A549 (cell line): ENCODE data around the gene ST3GAL6. TPM values are rescaled to one million over a fixed set of nuclear protein-coding genes. Genes with fewer than 3 reads are reported as not detected.

Experiments
- ATAC-seq, 2 experiments: fragments of 200-7000 bp in 1 of 2; fragments of >200 bp in 1 of 2; cut with Nextera tagmentation in 1 of 2; cut with Tn5 transposase in 1 of 2; 3 replicates each; pipeline versions ENCODE4 v1.8.0 to v1.9.1; 2018 to 2020; ENCODE audit warnings: mild to moderate bottlenecking in 1 of 2, moderate library complexity in 1 of 2
- CTCF ChIA-PET: fragments of 300-600 bp; sonication (Branson Sonifier 250); formaldehyde crosslinking; extraction: SDS; loops from one replicate; lab custom pipeline; 2021; ENCODE audit warnings: antibody characterized with exemption, inconsistent platforms; lab: Yijun Ruan, JAX
- POLR2A ChIA-PET: fragments of 350-600 bp; formaldehyde crosslinking; extraction: SDS; loops from one replicate; lab custom pipeline; 2021; ENCODE audit warnings: antibody characterized with exemption, inconsistent platforms; lab: Yijun Ruan, JAX
- DNase-seq, 2 experiments: peaks; one replicate each; pipeline versions ENCODE4 v3.0.0 to v3.0.0-alpha.2; 2011 to 2016; ENCODE audit warnings: low read depth in 1 of 2, low spot score in 1 of 2
- FAIRE-seq: peaks from 2 replicates; lab custom pipeline; 2011; peaks lifted over from hg19 to GRCh38; lab: Jason Lieb, UNC
- H3K27ac ChIP-seq, 2 experiments: fragments of >200 bp; sonication (Bioruptor Twin); formaldehyde crosslinking; 3 replicates each; pipeline ENCODE4 v1.5.1; 2016 to 2017
- H3K4me1 ChIP-seq: fragments of >200 bp; sonication (Bioruptor Twin); formaldehyde crosslinking; 3 replicates; pipeline ENCODE4 v1.6.1; 2016
- H3K4me2 ChIP-seq: fragments of >200 bp; sonication (Bioruptor Twin); formaldehyde crosslinking; 3 replicates; pipeline ENCODE4 v1.6.1; 2016
- H3K4me3 ChIP-seq: fragments of >200 bp; sonication (Bioruptor Twin); formaldehyde crosslinking; 3 replicates; pipeline ENCODE4 v1.5.1; 2016
- H3K9me3 ChIP-seq: fragments of >200 bp; sonication (Bioruptor Twin); formaldehyde crosslinking; 3 replicates; pipeline ENCODE4 v1.6.1; 2016
- CBX8 ChIP-seq: fragments of 200-600 bp; sonication (generic); IDR thresholded peaks from 2 replicates; pipeline ENCODE4 v1.6.1; 2016
- CEBPB ChIP-seq, 2 experiments: fragments of >200 bp in 1 of 2; sonication (Bioruptor Twin) in 1 of 2; formaldehyde crosslinking in 1 of 2; IDR thresholded peaks; 2 replicates each; pipeline ENCODE4 v1.6.1; 2012 to 2016
- CHD4 ChIP-seq: fragments of 200-600 bp; sonication (generic); IDR thresholded peaks from 2 replicates; pipeline ENCODE4 v1.6.1; 2016; ENCODE audit warnings: antibody characterized with exemption, mild to moderate bottlenecking, borderline replicate concordance
- CTCF ChIP-seq: fragments of >200 bp; sonication (Bioruptor Twin); formaldehyde crosslinking; IDR thresholded peaks from 3 replicates; pipeline ENCODE4 v1.5.1; 2016
- E2F6 ChIP-seq: IDR thresholded peaks from 2 replicates; pipeline ENCODE4 v1.6.1; 2012; ENCODE audit warnings: low read depth, borderline replicate concordance
- EHF ChIP-seq: fragments of 250-450 bp; sonication (Bioruptor Pico); IDR thresholded peaks from 2 replicates; pipeline ENCODE4 v1.5.0; 2020; ENCODE audit warnings: mild to moderate bottlenecking
- EHMT2 ChIP-seq: fragments of 200-600 bp; sonication (generic); IDR thresholded peaks from 2 replicates; pipeline ENCODE4 v1.6.1; 2016; ENCODE audit warnings: antibody characterized with exemption, low read depth, mild to moderate bottlenecking, moderate library complexity
- ELK1 ChIP-seq: fragments of 150-350 bp; IDR thresholded peaks from 2 replicates; pipeline ENCODE4 v1.6.1; 2014; ENCODE audit warnings: low read depth, mild to moderate bottlenecking, low read length
- FOSL2 ChIP-seq, 2 experiments: fragments of 450-650 bp in 1 of 2; fragments of >200 bp in 1 of 2; sonication (Bioruptor Twin) in 1 of 2; formaldehyde crosslinking; IDR thresholded peaks; 2 replicates each; pipeline versions ENCODE4 v1.5.0 to v1.6.1; 2016 to 2020; ENCODE audit warnings: mild to moderate bottlenecking in 1 of 2, moderate library complexity in 1 of 2
- FOXS1 ChIP-seq: fragments of 250-450 bp; sonication (Bioruptor Pico); IDR thresholded peaks from 2 replicates; pipeline ENCODE4 v1.5.0; 2020; ENCODE audit warnings: mild to moderate bottlenecking, moderate library complexity
- GATA3 ChIP-seq: IDR thresholded peaks from 2 replicates; pipeline ENCODE4 v1.6.1; 2012; ENCODE audit warnings: borderline replicate concordance
- HES2 ChIP-seq: fragments of >200 bp; sonication (Bioruptor Twin); formaldehyde crosslinking; IDR thresholded peaks from 2 replicates; pipeline ENCODE4 v1.6.1; 2016
- HMGXB4 ChIP-seq: fragments of 250-450 bp; sonication (Bioruptor Pico); IDR thresholded peaks from 2 replicates; pipeline ENCODE4 v1.5.0; 2021; ENCODE audit warnings: mild to moderate bottlenecking, moderate library complexity, borderline replicate concordance
- HOXA7 ChIP-seq: fragments of 250-450 bp; sonication (Bioruptor Pico); IDR thresholded peaks from 2 replicates; pipeline ENCODE4 v1.5.0; 2020; ENCODE audit warnings: mild to moderate bottlenecking, moderate library complexity
- HOXB13 ChIP-seq: fragments of 250-450 bp; sonication (Bioruptor Pico); IDR thresholded peaks from 2 replicates; pipeline ENCODE4 v1.5.0; 2020; ENCODE audit warnings: low read depth, mild to moderate bottlenecking, moderate library complexity
- HOXB5 ChIP-seq: fragments of 250-450 bp; sonication (Bioruptor Pico); IDR thresholded peaks from 2 replicates; pipeline ENCODE4 v1.5.0; 2020; ENCODE audit warnings: mild to moderate bottlenecking, moderate library complexity
- JUN ChIP-seq, 2 experiments: fragments of >200 bp; sonication (Bioruptor Twin); formaldehyde crosslinking; IDR thresholded peaks; 2 replicates in 1 of 2; 3 replicates in 1 of 2; pipeline ENCODE4 v1.6.1; 2016 to 2017
- KDM5A ChIP-seq: fragments of 200-600 bp; sonication (generic); IDR thresholded peaks from 2 replicates; pipeline ENCODE4 v1.6.1; 2016; ENCODE audit warnings: antibody characterized with exemption, mild to moderate bottlenecking
- MAZ ChIP-seq: fragments of 150-350 bp; IDR thresholded peaks from 2 replicates; pipeline ENCODE4 v1.6.1; 2014; ENCODE audit warnings: antibody characterized with exemption, low read depth, low read length, borderline replicate concordance
- MYC ChIP-seq: IDR thresholded peaks from 2 replicates; pipeline ENCODE4 v1.6.1; 2012; ENCODE audit warnings: mild to moderate bottlenecking, inconsistent platforms, low read length, improper control_type of control experiment, borderline replicate concordance
- NR3C1 ChIP-seq: fragments of >200 bp; sonication (Bioruptor Twin); formaldehyde crosslinking; IDR thresholded peaks from 3 replicates; pipeline ENCODE4 v1.6.1; 2017
- PBX3 ChIP-seq: IDR thresholded peaks from 2 replicates; pipeline ENCODE4 v1.6.1; 2012
- POLR2A ChIP-seq: IDR thresholded peaks from 2 replicates; pipeline ENCODE4 v1.6.1; 2012; ENCODE audit warnings: mild to moderate bottlenecking, low read length
- RAD21 ChIP-seq, 2 experiments: fragments of >200 bp in 1 of 2; sonication (Bioruptor Twin) in 1 of 2; formaldehyde crosslinking in 1 of 2; IDR thresholded peaks in 1 of 2; conservative IDR thresholded peaks in 1 of 2; 2 replicates in 1 of 2; 3 replicates in 1 of 2; pipeline ENCODE4 v1.6.1; 2012 to 2018; ENCODE audit warnings: inconsistent platforms in 1 of 2
- RARB ChIP-seq: fragments of 250-450 bp; sonication (Bioruptor Pico); IDR thresholded peaks from 2 replicates; pipeline ENCODE4 v1.8.0; 2021; ENCODE audit warnings: mild to moderate bottlenecking, moderate library complexity
- RCOR1 ChIP-seq: fragments of 150-350 bp; IDR thresholded peaks from 2 replicates; pipeline ENCODE4 v1.6.1; 2014; ENCODE audit warnings: antibody characterized with exemption, low read length, low read depth
- SMC3 ChIP-seq: fragments of >200 bp; sonication (Bioruptor Twin); formaldehyde crosslinking; IDR thresholded peaks from 3 replicates; pipeline ENCODE4 v1.6.1; 2018; ENCODE audit warnings: inconsistent platforms
- SREBF2 ChIP-seq: fragments of 450-650 bp; IDR thresholded peaks from 2 replicates; pipeline ENCODE4 v1.6.1; 2014; ENCODE audit warnings: mild to moderate bottlenecking, moderate library complexity
- TFCP2L1 ChIP-seq: fragments of 250-450 bp; sonication (Bioruptor Pico); IDR thresholded peaks from 2 replicates; pipeline ENCODE4 v1.5.0; 2021; ENCODE audit warnings: mild to moderate bottlenecking
- TP53 ChIP-seq: fragments of 250-450 bp; sonication (Bioruptor Pico); IDR thresholded peaks from 2 replicates; pipeline ENCODE4 v1.5.0; 2021; ENCODE audit warnings: mild to moderate bottlenecking, moderate library complexity
- ZSCAN20 ChIP-seq: fragments of 250-450 bp; sonication (Bioruptor Pico); IDR thresholded peaks from 2 replicates; pipeline ENCODE4 v1.8.0; 2022; ENCODE audit warnings: mild to moderate bottlenecking, moderate library complexity
- WGBS: methylation state at CpG from one replicate; pipeline ENCODE4 v1.1.6; 2017; ENCODE audit errors: missing lambda C conversion rate; 5-methylcytosine and 5-hydroxymethylcytosine counted together
- polyA plus RNA-seq, 4 experiments: library from polyadenylated mRNA; depleted of rRNA in 3 of 4; stranded (reverse); fragments of >200 nt; fragmentation: RNase III in 1 of 4; extraction: RNeasy Plus Mini Kit Qiagen cat#74134 plus additional on column Dnase treatment in 1 of 4; gene quantifications; 2 replicates in 3 of 4; 3 replicates in 1 of 4; pipeline ENCODE4 v1.2.3, GENCODE V29; 2011 to 2017

Gene ST3GAL6
- polyA plus RNA-seq, 2 of the 4 experiments (the other 2 are of a cell fraction), result 1.1 to 1.4 TPM

- DNase-seq (no peak), ATAC-seq (no peak)
- Histone ChIP-seq H3K9me3 (no peaks in the 10 kb centered on the region), H3K27ac (peak overlapping the region; percentile 25 to 62; a peak in 5 of 6 replicates), H3K4me2 (peak overlapping the region; percentile 69)
- POLR2A ChIA-PET, result no interaction called here
- TF ChIP-seq EHF (CRISPR knock-in tag) (no peak), CEBPB (IDR thresholded peaks at IDR 0.05) (peak; percentile 27 to 62; a peak in 2 of 4 replicates)
- TF ChIP-seq, all 56 proteins: peak for 1
- CTCF ChIA-PET, result interaction anchor here (0.6 to 8.7 kb wide), 4 partner anchors 10 to 213 kb away, joined by 3 to 110 read pairs (median 5); no protein-coding TSS in a partner anchor
- H3K4me1 ChIP-seq, result peaks cover 61% of the 10 kb centered on the region
- 42% methylated on average over 6 of the region's 6 CpGs for WGBS
- FAIRE-seq, result no peak
- no peak overlapping the region for H3K4me3 ChIP-seq
These were observed 47.9 kb downstream of the ST3GAL6 start for GRCh38 chr3:98811048-98811447.

GRCh38 chr3:98812851-98813374, 49.8 kb downstream of the ST3GAL6 start:
- peak; percentile 66 to 85 for ATAC-seq
- POLR2A ChIA-PET, result no interaction called here
- DNase-seq, result peak; percentile 45 to 87
- Histone ChIP-seq H3K4me1 (peaks cover 78% of the 10 kb centered on the region), H3K27ac (peak overlapping the region; percentile 73 to 82; a peak in 5 of 6 replicates), H3K9me3 (no peaks in the 10 kb centered on the region), H3K4me2 (peak overlapping the region; percentile 69), H3K4me3 (no peak overlapping the region)
- CTCF ChIA-PET, result interaction anchor here (0.7 to 8.7 kb wide), 14 partner anchors 11 to 289 kb away, joined by 3 to 111 read pairs (median 4); no protein-coding TSS in a partner anchor
- FAIRE-seq, result no peak
- WGBS, result 2% methylated on average over 5 of the region's 5 CpGs
- TF ChIP-seq MAZ (no peak), FOSL2 (IDR thresholded peaks at IDR 0.05) (no peak), FOSL2 (CRISPR knock-in tag; IDR thresholded peaks at IDR 0.05) (0 out of 2 replicates have a peak, but pooled peaks have one; percentile 10), JUN (IDR thresholded peaks at IDR 0.05) (peak in 1 of 2 experiments; percentile 63; a peak in 3 of 5 replicates), ZSCAN20 (CRISPR knock-in tag) (no peak), POLR2A (no peak), SREBF2 (no peak), SMC3 (peak; percentile 54), PBX3 (no peak), HMGXB4 (CRISPR knock-in tag) (no peak), RARB (CRISPR knock-in tag) (no peak), CBX8 (no peak), EHMT2 (no peak), GATA3 (peak; percentile 39; the same call in 1 of the 2 replicates), CTCF (peak; percentile 76), HOXB13 (CRISPR knock-in tag) (no peak), MYC (no peak; the same call in 1 of the 2 replicates), TFCP2L1 (CRISPR knock-in tag) (no peak), KDM5A (peak; percentile 38; the same call in 1 of the 2 replicates), FOXS1 (CRISPR knock-in tag) (no peak), RAD21 (conservative IDR thresholded peaks at IDR 0.05 in 1 of 2, IDR thresholded peaks at IDR 0.05 in 1 of 2) (peak; percentile 45 to 62), HES2 (peak; percentile 91), TP53 (no peak), CHD4 (no peak), RCOR1 (no peak), ELK1 (no peak), HOXB5 (no peak), E2F6 (no peak; the same call in 1 of the 2 replicates), NR3C1 (no peak), EHF (CRISPR knock-in tag) (no peak), HOXA7 (CRISPR knock-in tag) (no peak)
